ENCODE measurements around the gene PPP1R13B. TPM values are rescaled to one million over a fixed set of nuclear protein-coding genes. Genes with fewer than 3 reads are reported as not detected.
A peak's percentile ranks its signal among the peaks of the same experiment; 100 is the strongest.

Gene PPP1R13B
- total RNA-seq, 1 experiment from 2014 or later = 10.3 TPM

DNA sequence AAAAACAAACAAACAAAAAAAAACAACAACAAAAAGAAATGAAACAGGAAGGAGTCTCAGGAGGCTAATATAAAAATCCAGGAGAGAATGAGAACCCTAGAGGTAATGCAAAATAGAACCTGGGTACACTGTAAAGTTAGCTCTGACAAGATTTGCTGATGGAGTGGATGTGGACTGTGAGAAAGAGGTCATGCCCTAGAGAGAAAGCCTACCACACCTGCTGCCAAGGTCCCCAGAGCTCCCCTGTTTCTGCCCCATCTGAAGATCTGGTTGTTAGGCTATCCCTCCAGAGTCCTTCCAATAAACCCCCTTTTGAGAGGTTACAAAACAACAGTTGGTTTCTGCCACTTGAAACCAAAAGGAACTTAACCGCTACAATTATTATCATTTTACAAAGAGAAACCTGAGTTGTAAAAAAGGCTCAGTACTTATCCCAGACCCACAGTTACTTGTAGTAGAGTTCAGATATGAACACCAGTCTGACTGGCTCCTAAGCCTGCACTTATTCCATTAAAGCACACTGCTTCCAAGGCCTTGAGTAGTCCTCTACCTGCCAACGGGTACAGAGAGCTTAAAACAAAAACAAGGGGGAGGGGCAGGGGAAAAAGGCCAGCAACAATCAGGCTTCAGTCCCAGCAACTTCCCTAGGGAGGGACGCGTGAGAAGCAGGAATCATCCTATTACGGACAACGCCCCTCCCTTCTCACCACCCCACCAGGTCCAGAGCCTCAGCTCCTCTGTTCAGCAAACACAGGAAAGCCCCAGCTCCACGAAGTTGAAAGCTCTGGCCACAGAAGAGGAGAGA, 27.7 kb downstream of the PPP1R13B start:
- POLR2A ChIA-PET = interaction anchor here (0.6 kb wide), 1 partner anchor 446 kb away, joined by 7 read pairs; no protein-coding TSS in a partner anchor
- ATAC-seq = peak; percentile 99

GRCh38 chr14:103818870-103819269, 28.5 kb downstream of the PPP1R13B start:
- ChIA-PET POLR2A (no interaction called here), CTCF (interaction anchor here (1.8 to 4.3 kb wide), 3 partner anchors 10 to 81 kb away, joined by 7 to 31 read pairs (median 27); no protein-coding TSS in a partner anchor)
- Mint-ChIP-seq H3K36me3 (peaks cover 2% of the 10 kb centered on the region; the same call in 1 of the 2 replicates), H3K27me3 (ENCODE audit: low read depth) (no peaks in the 10 kb centered on the region), H3K27ac (no peak overlapping the region; the same call in 1 of the 2 replicates), H3K9me3 (peaks cover 5% of the 10 kb centered on the region), H3K4me1 (peaks cover 23% of the 10 kb centered on the region), H3K4me3 (no peak overlapping the region)
- no peak for DNase-seq (ENCODE audit: low spot score)
- TF ChIP-seq GTF2I (CRISPR knock-in tag; conservative IDR thresholded peaks at IDR 0.05) = peak; percentile 53; the same call in 1 of the 2 replicates
- TF ChIP-seq ARID4B (CRISPR knock-in tag; IDR thresholded peaks at IDR 0.05; ENCODE audit: borderline replicate concordance) = no peak
- ATAC-seq = no peak

More for the DNA sequence above, 27.7 kb downstream of the PPP1R13B start:
- Mint-ChIP-seq H3K9me3 (peaks cover 5% of the 10 kb centered on the region), H3K27ac (peak overlapping the region; percentile 90), H3K4me1 (peaks cover 23% of the 10 kb centered on the region), H3K36me3 (peaks cover 2% of the 10 kb centered on the region; the same call in 1 of the 2 replicates), H3K4me3 (peak overlapping the region; percentile 37), H3K27me3 (ENCODE audit: low read depth) (no peaks in the 10 kb centered on the region)
- CTCF ChIA-PET = interaction anchor here (0.6 to 4.3 kb wide), 13 partner anchors 9 to 274 kb away, joined by 3 to 31 read pairs (median 4); no protein-coding TSS in a partner anchor
- DNase-seq (ENCODE audit: low spot score) = peak; percentile 62
- TF ChIP-seq ESRRA (CRISPR knock-in tag; IDR thresholded peaks at IDR 0.05; ENCODE audit: borderline replicate concordance) (no peak), FOXP1 (CRISPR knock-in tag; IDR thresholded peaks at IDR 0.05; ENCODE audit: borderline replicate concordance) (no peak), IRF2 (CRISPR knock-in tag; IDR thresholded peaks at IDR 0.05; ENCODE audit: borderline replicate concordance, low read depth) (no peak), ELF4 (CRISPR knock-in tag; IDR thresholded peaks at IDR 0.05; ENCODE audit: low read depth) (no peak), ZBTB21 (CRISPR knock-in tag; IDR thresholded peaks at IDR 0.05; ENCODE audit: borderline replicate concordance) (no peak)

GRCh38 chr14:103818422-103818821, 29.0 kb downstream of the PPP1R13B start:
- ChIA-PET CTCF (interaction anchor here (4.3 kb wide), 1 partner anchor 10 kb away, joined by 27 read pairs; no protein-coding TSS in a partner anchor), POLR2A (interaction anchor here (1.1 kb wide), 1 partner anchor 23 kb away, joined by 3 read pairs; no protein-coding TSS in a partner anchor)
- TF ChIP-seq, protein P1, sequence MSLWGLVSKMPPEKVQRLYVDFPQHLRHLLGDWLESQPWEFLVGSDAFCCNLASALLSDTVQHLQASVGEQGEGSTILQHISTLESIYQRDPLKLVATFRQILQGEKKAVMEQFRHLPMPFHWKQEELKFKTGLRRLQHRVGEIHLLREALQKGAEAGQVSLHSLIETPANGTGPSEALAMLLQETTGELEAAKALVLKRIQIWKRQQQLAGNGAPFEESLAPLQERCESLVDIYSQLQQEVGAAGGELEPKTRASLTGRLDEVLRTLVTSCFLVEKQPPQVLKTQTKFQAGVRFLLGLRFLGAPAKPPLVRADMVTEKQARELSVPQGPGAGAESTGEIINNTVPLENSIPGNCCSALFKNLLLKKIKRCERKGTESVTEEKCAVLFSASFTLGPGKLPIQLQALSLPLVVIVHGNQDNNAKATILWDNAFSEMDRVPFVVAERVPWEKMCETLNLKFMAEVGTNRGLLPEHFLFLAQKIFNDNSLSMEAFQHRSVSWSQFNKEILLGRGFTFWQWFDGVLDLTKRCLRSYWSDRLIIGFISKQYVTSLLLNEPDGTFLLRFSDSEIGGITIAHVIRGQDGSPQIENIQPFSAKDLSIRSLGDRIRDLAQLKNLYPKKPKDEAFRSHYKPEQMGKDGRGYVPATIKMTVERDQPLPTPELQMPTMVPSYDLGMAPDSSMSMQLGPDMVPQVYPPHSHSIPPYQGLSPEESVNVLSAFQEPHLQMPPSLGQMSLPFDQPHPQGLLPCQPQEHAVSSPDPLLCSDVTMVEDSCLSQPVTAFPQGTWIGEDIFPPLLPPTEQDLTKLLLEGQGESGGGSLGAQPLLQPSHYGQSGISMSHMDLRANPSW (CRISPR knock-in tag; conservative IDR thresholded peaks at IDR 0.05; ENCODE audit: low read depth) = no peak
- TF ChIP-seq JAZF1 (CRISPR knock-in tag; IDR thresholded peaks at IDR 0.05) (no peak), ZNF263 (CRISPR knock-in tag; IDR thresholded peaks at IDR 0.05; ENCODE audit: low read depth) (no peak), TP53 (CRISPR knock-in tag; IDR thresholded peaks at IDR 0.05) (no peak), RORB (CRISPR knock-in tag; IDR thresholded peaks at IDR 0.05) (no peak), PRRX2 (CRISPR knock-in tag; IDR thresholded peaks at IDR 0.05) (no peak), OVOL2 (CRISPR knock-in tag; IDR thresholded peaks at IDR 0.05; ENCODE audit: borderline replicate concordance) (no peak), ZNF416 (CRISPR knock-in tag; IDR thresholded peaks at IDR 0.05) (no peak), NFYB (CRISPR knock-in tag; conservative IDR thresholded peaks at IDR 0.05; ENCODE audit: low read depth) (no peak), E2F1 (CRISPR knock-in tag; IDR thresholded peaks at IDR 0.05) (no peak), TEAD1 (CRISPR knock-in tag; IDR thresholded peaks at IDR 0.05) (no peak), CBFB (CRISPR knock-in tag; IDR thresholded peaks at IDR 0.05; ENCODE audit: low read depth) (no peak), TEAD4 (CRISPR knock-in tag; IDR thresholded peaks at IDR 0.05) (no peak), RELA (CRISPR knock-in tag; IDR thresholded peaks at IDR 0.05; ENCODE audit: borderline replicate concordance) (no peak)
- TF ChIP-seq, protein P2, sequence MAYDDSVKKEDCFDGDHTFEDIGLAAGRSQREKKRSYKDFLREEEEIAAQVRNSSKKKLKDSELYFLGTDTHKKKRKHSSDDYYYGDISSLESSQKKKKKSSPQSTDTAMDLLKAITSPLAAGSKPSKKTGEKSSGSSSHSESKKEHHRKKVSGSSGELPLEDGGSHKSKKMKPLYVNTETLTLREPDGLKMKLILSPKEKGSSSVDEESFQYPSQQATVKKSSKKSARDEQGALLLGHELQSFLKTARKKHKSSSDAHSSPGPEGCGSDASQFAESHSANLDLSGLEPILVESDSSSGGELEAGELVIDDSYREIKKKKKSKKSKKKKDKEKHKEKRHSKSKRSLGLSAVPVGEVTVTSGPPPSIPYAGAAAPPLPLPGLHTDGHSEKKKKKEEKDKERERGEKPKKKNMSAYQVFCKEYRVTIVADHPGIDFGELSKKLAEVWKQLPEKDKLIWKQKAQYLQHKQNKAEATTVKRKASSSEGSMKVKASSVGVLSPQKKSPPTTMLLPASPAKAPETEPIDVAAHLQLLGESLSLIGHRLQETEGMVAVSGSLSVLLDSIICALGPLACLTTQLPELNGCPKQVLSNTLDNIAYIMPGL (CRISPR knock-in tag; IDR thresholded peaks at IDR 0.05) = no peak

More at GRCh38 chr14:103818422-103818821, 29.0 kb downstream of the PPP1R13B start:
- peaks cover 2% of the 10 kb centered on the region; the same call in 1 of the 2 replicates for H3K36me3 Mint-ChIP-seq
- peaks cover 5% of the 10 kb centered on the region for H3K9me3 Mint-ChIP-seq
- ATAC-seq (no peak), DNase-seq (ENCODE audit: low spot score) (no peak)
- H3K4me3 Mint-ChIP-seq = no peak overlapping the region
- no peak overlapping the region for H3K27ac Mint-ChIP-seq
- no peaks in the 10 kb centered on the region for H3K27me3 Mint-ChIP-seq (ENCODE audit: low read depth)
- peaks cover 23% of the 10 kb centered on the region for H3K4me1 Mint-ChIP-seq

All from WTC11 (cell line).